ENCODE results near the gene PPFIA3.

GRCh38 chr19:49135686-49136085, 16.3 kb downstream of the PPFIA3 start:
- no peak for TF ChIP-seq CTCF (IDR thresholded peaks at IDR 0.05)
- no peak for TF ChIP-seq EZH2 (IDR thresholded peaks at IDR 0.05; ENCODE audit: borderline replicate concordance, insufficient read depth, low read depth, low read length, poor library complexity, severe bottlenecking)
